D341Med (cell line): ENCODE data around the gene SMG1.
A peak's percentile ranks its signal among the peaks of the same experiment; 100 is the strongest.
"Not testable (repeated sequence)": the region's sequence is repeated elsewhere in the genome, so short reads cannot be mapped to it uniquely, and the experiment has no call there.

Experiments used
- DNase-seq: peaks from one replicate; pipeline ENCODE4 v3.0.0; 2012; ENCODE audit warnings: low spot score

The SMG1 gene

GRCh38 chr16:18800293-18800692 is 125.9 kb downstream of the SMG1 start:
- DNase-seq, result no peak

GRCh38 chr16:18799500-18799899 is 126.7 kb downstream of the SMG1 start:
- DNase-seq, result no peak

- no peak for DNase-seq
Measured at GRCh38 chr16:18797746-18798145, 128.5 kb downstream of the SMG1 start.

GRCh38 chr16:18796377-18796776 is 129.8 kb downstream of the SMG1 start:
- no peak for DNase-seq

GRCh38 chr16:18792836-18793433 is 133.3 kb downstream of the SMG1 start:
- no peak for DNase-seq

- DNase-seq, result peak; percentile 90
Measured at GRCh38 chr16:18789850-18790706, 136.1 kb downstream of the SMG1 start, which contains the start of gene RPS15A. TSS of gene RPS15A (minus strand) at chr16:18790334. CDS start at chr16:18789113, 1,221 bp downstream.

- DNase-seq, result no peak
Measured at GRCh38 chr16:18789515-18789849, 136.7 kb downstream of the SMG1 start.

- DNase-seq, result no peak
Measured at GRCh38 chr16:18788828-18789514, 137.2 kb downstream of the SMG1 start.

- DNase-seq, result no peak
Measured at GRCh38 chr16:18784917-18785623, 141.1 kb downstream of the SMG1 start.

- no peak for DNase-seq
Measured at GRCh38 chr16:18783430-18784341, 142.5 kb downstream of the SMG1 start.

- DNase-seq, result no peak
Measured at GRCh38 chr16:18782697-18783429, 143.3 kb downstream of the SMG1 start.

GRCh38 chr16:18781232-18781631 is 145.0 kb downstream of the SMG1 start:
- not testable (repeated sequence) for DNase-seq

GRCh38 chr16:18780460-18781026 is 145.7 kb downstream of the SMG1 start:
- DNase-seq, result not testable (repeated sequence)

GRCh38 chr16:18777664-18778063 is 148.5 kb downstream of the SMG1 start:
- not testable (repeated sequence) for DNase-seq

- DNase-seq, result not testable (repeated sequence)
Measured at GRCh38 chr16:18776334-18776733, 149.9 kb downstream of the SMG1 start.

GRCh38 chr16:18774651-18775050 is 151.6 kb downstream of the SMG1 start:
- not testable (repeated sequence) for DNase-seq

- DNase-seq, result not testable (repeated sequence)
Measured at GRCh38 chr16:18772171-18772570, 154.0 kb downstream of the SMG1 start.

GRCh38 chr16:18770336-18770962 is 155.8 kb downstream of the SMG1 start:
- not testable (repeated sequence) for DNase-seq

GRCh38 chr16:18767217-18767616 is 159.0 kb downstream of the SMG1 start:
- DNase-seq, result not testable (repeated sequence)

- DNase-seq, result not testable (repeated sequence)
Measured at GRCh38 chr16:18762713-18763112, 163.5 kb downstream of the SMG1 start.
